ENCODE data around the gene PRDM13. TPM values are rescaled to one million over a fixed set of nuclear protein-coding genes. Genes with fewer than 3 reads are reported as not detected.
"Not testable (repeated sequence)": the region's sequence is repeated elsewhere in the genome, so short reads cannot be mapped to it uniquely, and the experiment has no call there.

Gene PRDM13
- total RNA-seq, 1 donor from 2014 or later: not detected

- DNase-seq (ENCODE audit: low spot score): no peak
These were observed 22.7 kb downstream of the PRDM13 start for GRCh38 chr6:99629293-99629692.

DNA sequence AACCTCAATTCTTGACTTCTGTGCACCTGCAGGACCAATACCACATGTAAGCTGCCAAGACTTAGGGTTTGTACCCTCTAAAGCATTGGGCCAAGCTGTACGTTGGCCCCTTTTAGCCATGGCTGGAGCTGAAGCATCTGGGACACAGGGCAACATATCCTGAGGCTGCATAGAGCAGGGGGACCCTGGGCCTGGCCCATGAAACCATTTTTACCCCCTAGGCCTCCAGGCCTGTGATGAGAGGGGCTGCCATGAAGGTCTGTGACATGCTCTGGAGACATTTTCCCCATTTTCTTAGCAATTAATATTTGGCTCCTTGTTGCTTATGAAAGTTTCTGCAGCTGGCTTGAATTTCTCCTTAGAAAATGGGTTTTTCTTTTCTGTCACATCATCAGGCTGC lies 31.0 kb downstream of the PRDM13 start:
- no peak for DNase-seq (ENCODE audit: low spot score)

DNA sequence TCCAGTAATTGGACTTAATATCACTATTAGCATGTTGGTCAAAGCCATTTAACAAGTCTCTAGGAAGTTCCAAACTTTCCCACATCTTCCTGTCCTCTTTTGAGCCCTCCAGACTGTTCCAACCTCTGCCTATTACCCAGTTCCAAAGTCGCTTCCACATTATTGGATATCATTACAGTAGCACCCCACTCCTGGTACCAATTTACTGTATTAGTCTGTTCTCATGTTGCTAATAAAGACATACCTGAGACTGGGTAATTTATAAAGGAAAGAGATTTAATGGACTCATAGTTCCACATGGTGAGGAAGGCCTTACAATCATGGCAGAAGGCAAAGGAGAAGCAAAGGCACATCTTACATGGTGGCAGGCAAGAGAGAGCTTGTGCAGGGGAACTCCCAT lies 31.7 kb downstream of the PRDM13 start:
- DNase-seq (ENCODE audit: low spot score): not testable (repeated sequence)

- DNase-seq (ENCODE audit: low spot score): no peak
These were observed 34.6 kb downstream of the PRDM13 start for GRCh38 chr6:99641270-99641669.

GRCh38 chr6:99645986-99646385 lies 39.4 kb downstream of the PRDM13 start:
- DNase-seq (ENCODE audit: low spot score): no peak

DNA sequence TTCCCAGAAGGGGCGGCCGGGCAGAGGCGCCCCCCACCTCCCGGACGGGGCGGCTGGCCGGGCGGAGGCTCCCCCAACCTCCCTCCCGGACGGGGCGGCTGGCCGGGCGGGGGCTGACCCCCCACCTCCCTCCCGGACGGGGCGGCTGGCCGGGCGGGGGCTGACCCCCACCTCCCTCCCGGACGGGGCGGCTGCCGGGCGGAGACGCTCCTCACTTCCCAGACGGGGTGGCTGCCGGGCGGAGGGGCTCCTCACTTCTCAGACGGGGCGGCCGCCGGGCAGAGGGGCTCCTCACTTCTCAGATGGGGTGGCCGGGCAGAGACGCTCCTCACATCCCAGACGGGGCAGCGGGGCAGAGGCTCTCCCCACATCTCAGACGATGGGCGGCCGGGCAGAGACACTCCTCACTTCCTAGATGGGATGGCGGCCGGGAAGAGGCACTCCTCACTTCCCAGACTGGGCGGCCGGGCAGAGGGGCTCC lies 43.5 kb downstream of the PRDM13 start:
- DNase-seq (ENCODE audit: low spot score): not testable (repeated sequence)

GRCh38 chr6:99660206-99660605 lies 53.6 kb downstream of the PRDM13 start:
- no peak for DNase-seq (ENCODE audit: low spot score)

- DNase-seq (ENCODE audit: low spot score): no peak
These were observed 55.2 kb downstream of the PRDM13 start for GRCh38 chr6:99661870-99662269.

GRCh38 chr6:99662616-99663015 lies 56.0 kb downstream of the PRDM13 start:
- DNase-seq (ENCODE audit: low spot score): no peak

Other genes starting within 250 kb of the PRDM13 start
- gene COQ3, start 212.6 kb upstream of the PRDM13 start, total RNA-seq: 10.9 TPM
- gene PNISR, start 181.5 kb upstream of the PRDM13 start, total RNA-seq: 133 TPM
- gene USP45, start 91.4 kb upstream of the PRDM13 start, total RNA-seq: 14.0 TPM
- gene CCNC, start 38.2 kb upstream of the PRDM13 start, total RNA-seq: 44.6 TPM